Calu3 (cell line): ENCODE measurements around the gene PAXIP1. TPM values are rescaled to one million over a fixed set of nuclear protein-coding genes. Genes with fewer than 3 reads are reported as not detected.

ENCODE experiments used
- Bru-seq: library from RNA; stranded (reverse); fragments of 400-500 nt; gene quantifications from one replicate; lab custom pipeline; 2021; lab: Mats Ljungman, UMichigan
- BruChase-seq, 2 experiments: library from RNA; stranded (reverse); fragments of 400-500 nt; gene quantifications; one replicate each; lab custom pipeline; 2021; lab: Mats Ljungman, UMichigan
- BruUV-seq: library from RNA; stranded (reverse); fragments of 400-500 nt; replicated peaks from 2 replicates; lab custom pipeline; 2021; lab: Mats Ljungman, UMichigan
- CTCF ChIA-PET: fragments of 300-600 bp; sonication (Branson Sonifier 250); formaldehyde crosslinking; loops from one replicate; lab custom pipeline; 2022; ENCODE audit warnings: antibody characterized with exemption; lab: Charles Lee
- DNase-seq: peaks from one replicate; pipeline ENCODE4 v3.0.0; 2022
- H3K27ac Mint-ChIP-seq: one replicate; pipeline ENCODE4 v1.8.0; 2022; ENCODE audit warnings: mixed read lengths; ENCODE audit not compliant: unreplicated experiment
- H3K27me3 Mint-ChIP-seq: one replicate; pipeline ENCODE4 v1.8.0; 2022; ENCODE audit warnings: mixed read lengths; ENCODE audit not compliant: unreplicated experiment
- H3K36me3 Mint-ChIP-seq: one replicate; pipeline ENCODE4 v1.8.0; 2022; ENCODE audit warnings: mild to moderate bottlenecking, moderate library complexity, mixed read lengths; ENCODE audit not compliant: insufficient read depth, unreplicated experiment
- H3K4me1 Mint-ChIP-seq: one replicate; pipeline ENCODE4 v1.8.0; 2022; ENCODE audit warnings: mild to moderate bottlenecking, low read depth, mixed read lengths; ENCODE audit not compliant: unreplicated experiment
- H3K4me3 Mint-ChIP-seq: one replicate; pipeline ENCODE4 v1.8.0; 2022; ENCODE audit warnings: mild to moderate bottlenecking, low read depth, moderate library complexity, mixed read lengths; ENCODE audit not compliant: unreplicated experiment
- H3K9me3 Mint-ChIP-seq: one replicate; pipeline ENCODE4 v1.8.0; 2022; ENCODE audit warnings: low read depth, mixed read lengths; ENCODE audit not compliant: unreplicated experiment
- intact Hi-C: fragments of 100-400 bp; cut with micrococcal nuclease; formaldehyde crosslinking; loops from one replicate; pipeline ENCODE4 v1.10.0; 2022; ENCODE audit not compliant: unreplicated experiment
- long read RNA-seq: library from polyadenylated mRNA; stranded (forward); transcript quantifications from one replicate; pipeline ENCODE4 v2.0.0, GENCODE V29; 2022
- total RNA-seq: library from RNA; stranded (reverse); gene quantifications from 2 replicates; pipeline ENCODE4 v1.2.3, GENCODE V29; 2022
- TF ChIP-seq, protein P1 (sequence below): fragments of 200-600 bp; IDR thresholded peaks from one replicate; pipeline ENCODE4 v1.8.0; 2022; ENCODE audit warnings: antibody characterized with exemption; ENCODE audit not compliant: unreplicated experiment

PAXIP1 gene, protein sequence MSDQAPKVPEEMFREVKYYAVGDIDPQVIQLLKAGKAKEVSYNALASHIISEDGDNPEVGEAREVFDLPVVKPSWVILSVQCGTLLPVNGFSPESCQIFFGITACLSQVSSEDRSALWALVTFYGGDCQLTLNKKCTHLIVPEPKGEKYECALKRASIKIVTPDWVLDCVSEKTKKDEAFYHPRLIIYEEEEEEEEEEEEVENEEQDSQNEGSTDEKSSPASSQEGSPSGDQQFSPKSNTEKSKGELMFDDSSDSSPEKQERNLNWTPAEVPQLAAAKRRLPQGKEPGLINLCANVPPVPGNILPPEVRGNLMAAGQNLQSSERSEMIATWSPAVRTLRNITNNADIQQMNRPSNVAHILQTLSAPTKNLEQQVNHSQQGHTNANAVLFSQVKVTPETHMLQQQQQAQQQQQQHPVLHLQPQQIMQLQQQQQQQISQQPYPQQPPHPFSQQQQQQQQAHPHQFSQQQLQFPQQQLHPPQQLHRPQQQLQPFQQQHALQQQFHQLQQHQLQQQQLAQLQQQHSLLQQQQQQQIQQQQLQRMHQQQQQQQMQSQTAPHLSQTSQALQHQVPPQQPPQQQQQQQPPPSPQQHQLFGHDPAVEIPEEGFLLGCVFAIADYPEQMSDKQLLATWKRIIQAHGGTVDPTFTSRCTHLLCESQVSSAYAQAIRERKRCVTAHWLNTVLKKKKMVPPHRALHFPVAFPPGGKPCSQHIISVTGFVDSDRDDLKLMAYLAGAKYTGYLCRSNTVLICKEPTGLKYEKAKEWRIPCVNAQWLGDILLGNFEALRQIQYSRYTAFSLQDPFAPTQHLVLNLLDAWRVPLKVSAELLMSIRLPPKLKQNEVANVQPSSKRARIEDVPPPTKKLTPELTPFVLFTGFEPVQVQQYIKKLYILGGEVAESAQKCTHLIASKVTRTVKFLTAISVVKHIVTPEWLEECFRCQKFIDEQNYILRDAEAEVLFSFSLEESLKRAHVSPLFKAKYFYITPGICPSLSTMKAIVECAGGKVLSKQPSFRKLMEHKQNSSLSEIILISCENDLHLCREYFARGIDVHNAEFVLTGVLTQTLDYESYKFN
- total RNA-seq: 23.1 and 24.3 TPM in 2 replicates
- Bru-seq, nascent RNA: percentile 80 among the genes with signal in this experiment
- percentile 73 among the genes with signal in this experiment for BruChase-seq, experiment 1, labeled RNA remaining after a 6-hour chase
- percentile 78 among the genes with signal in this experiment for BruChase-seq, experiment 2, labeled RNA remaining after a 2-hour chase
- long read RNA-seq, partial matches to known transcripts: 0 of 4 reads
- long read RNA-seq, other reads (novel, unspliced or antisense): 2 of 4 reads

DNA sequence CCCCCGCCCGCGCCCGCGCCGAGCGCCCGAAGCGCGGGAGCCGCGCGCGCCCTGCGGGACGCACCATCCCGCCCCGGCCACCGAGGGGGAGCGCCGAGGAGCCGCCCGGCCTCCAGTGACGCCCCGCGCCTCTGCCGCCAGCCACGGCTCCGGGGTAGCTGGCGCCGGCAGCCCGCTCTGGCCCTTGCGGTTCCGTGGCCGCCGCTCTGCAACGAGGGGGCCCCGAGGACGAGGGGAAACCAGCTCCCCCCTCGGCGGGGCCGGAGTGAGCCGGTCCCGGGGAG lies at the start of gene PAXIP1:
Gene PAXIP1, minus strand, starts transcription at position 33 of the 284 bp plus-strand sequence. CDS start 195 bp downstream, outside the sequence.
- Mint-ChIP-seq H3K9me3 (no peaks in the 10 kb centered on the region), H3K4me1 (no peaks in the 10 kb centered on the region), H3K4me3 (peak within 1 kb of the TSS; percentile 78), H3K36me3 (peaks cover 32% of the 10 kb centered on the region), H3K27me3 (no peaks in the 10 kb centered on the region), H3K27ac (peak within 1 kb of the TSS; percentile 88)
- CTCF ChIA-PET: interaction anchor here (0.7 to 1.0 kb wide), 2 partner anchors 76 to 342 kb away, joined by 3 read pairs; no protein-coding TSS in a partner anchor
- intact Hi-C loops: loop anchor here (5.0 kb wide), 2 partner anchors 189 to 344 kb away; no protein-coding TSS in a partner anchor
- no TSS peak for BruUV-seq
- TF ChIP-seq, protein P1, sequence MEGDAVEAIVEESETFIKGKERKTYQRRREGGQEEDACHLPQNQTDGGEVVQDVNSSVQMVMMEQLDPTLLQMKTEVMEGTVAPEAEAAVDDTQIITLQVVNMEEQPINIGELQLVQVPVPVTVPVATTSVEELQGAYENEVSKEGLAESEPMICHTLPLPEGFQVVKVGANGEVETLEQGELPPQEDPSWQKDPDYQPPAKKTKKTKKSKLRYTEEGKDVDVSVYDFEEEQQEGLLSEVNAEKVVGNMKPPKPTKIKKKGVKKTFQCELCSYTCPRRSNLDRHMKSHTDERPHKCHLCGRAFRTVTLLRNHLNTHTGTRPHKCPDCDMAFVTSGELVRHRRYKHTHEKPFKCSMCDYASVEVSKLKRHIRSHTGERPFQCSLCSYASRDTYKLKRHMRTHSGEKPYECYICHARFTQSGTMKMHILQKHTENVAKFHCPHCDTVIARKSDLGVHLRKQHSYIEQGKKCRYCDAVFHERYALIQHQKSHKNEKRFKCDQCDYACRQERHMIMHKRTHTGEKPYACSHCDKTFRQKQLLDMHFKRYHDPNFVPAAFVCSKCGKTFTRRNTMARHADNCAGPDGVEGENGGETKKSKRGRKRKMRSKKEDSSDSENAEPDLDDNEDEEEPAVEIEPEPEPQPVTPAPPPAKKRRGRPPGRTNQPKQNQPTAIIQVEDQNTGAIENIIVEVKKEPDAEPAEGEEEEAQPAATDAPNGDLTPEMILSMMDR: no peak
- DNase-seq: peak; percentile 73

DNA sequence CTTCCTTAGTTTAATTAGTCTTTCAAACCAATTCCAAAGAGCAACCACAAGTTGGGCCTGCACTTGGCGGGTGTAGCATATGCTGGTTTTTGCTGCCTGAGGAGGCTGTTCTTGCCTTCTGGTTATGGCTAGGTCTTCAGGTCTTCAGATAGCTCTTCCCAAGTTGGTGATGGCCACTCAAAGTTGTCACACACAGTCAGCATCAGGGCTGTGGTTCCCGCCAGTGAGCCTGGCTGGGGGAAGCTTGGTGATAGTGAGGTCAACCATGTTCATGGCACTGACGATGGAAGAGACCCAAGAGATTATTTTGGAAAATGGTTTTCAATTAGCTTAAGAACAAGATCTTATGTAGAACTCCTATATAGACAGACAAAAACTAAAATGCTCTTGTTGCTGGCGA lies 48.4 kb upstream of the PAXIP1 start:
- peaks cover 61% of the 10 kb centered on the region for H3K27me3 Mint-ChIP-seq
- no peak for DNase-seq
- no TSS peak for BruUV-seq
- CTCF ChIA-PET: no interaction called here
- TF ChIP-seq, protein P1: no peak
- H3K27ac Mint-ChIP-seq: no peak overlapping the region
- no peaks in the 10 kb centered on the region for H3K9me3 Mint-ChIP-seq
- intact Hi-C loops: no loop called here
- no peaks in the 10 kb centered on the region for H3K36me3 Mint-ChIP-seq
- H3K4me3 Mint-ChIP-seq: no peak overlapping the region
- no peaks in the 10 kb centered on the region for H3K4me1 Mint-ChIP-seq

DNA sequence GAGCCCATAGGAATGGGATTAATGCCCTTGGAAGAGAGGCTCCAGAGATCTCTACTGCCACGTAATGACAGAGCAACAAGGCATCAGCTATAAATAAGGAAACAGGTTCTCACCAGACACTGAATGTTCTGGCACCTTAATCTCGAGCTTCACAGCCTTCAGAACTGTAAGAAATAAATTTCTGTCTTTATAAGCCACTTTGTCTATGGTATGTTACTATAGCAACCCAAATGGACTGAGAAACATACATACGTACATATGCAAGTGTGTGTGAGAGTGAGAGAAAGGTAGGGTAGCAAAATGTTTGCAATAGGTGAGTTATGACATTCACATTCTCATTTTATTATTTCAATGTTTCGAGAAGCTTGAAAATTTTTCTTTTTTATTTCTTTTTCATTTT lies 45.1 kb upstream of the PAXIP1 start:
- CTCF ChIA-PET: no interaction called here
- H3K27me3 Mint-ChIP-seq: peaks cover 51% of the 10 kb centered on the region
- BruUV-seq: no TSS peak
- H3K27ac Mint-ChIP-seq: no peak overlapping the region
- H3K9me3 Mint-ChIP-seq: no peaks in the 10 kb centered on the region
- no peaks in the 10 kb centered on the region for H3K4me1 Mint-ChIP-seq
- H3K36me3 Mint-ChIP-seq: no peaks in the 10 kb centered on the region
- TF ChIP-seq, protein P1: no peak
- intact Hi-C loops: no loop called here
- no peak for DNase-seq
- no peak overlapping the region for H3K4me3 Mint-ChIP-seq

DNA sequence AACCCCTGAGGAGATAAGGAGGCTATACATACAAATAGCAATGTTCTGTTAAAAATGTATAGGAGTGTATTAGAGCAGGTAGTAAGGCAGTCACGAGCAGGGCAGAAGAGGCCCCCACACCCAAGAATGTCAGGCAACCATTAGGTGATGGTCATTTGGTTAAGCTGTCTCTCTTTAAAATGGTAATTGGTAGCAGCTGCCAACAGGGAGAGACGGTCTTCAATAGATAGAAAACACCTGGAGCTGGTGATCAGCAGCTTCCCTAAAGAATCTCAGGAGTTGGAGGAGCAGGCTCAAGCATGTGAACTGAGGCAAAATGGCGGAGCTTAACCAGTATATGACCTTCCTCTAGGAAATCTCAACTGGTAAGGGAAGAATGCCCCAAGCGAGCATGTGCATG lies 40.8 kb upstream of the PAXIP1 start:
- DNase-seq: no peak
- H3K9me3 Mint-ChIP-seq: peaks cover 2% of the 10 kb centered on the region
- CTCF ChIA-PET: interaction anchor here (1.2 kb wide), 1 partner anchor 48 kb away, joined by 3 read pairs; no protein-coding TSS in a partner anchor
- H3K4me3 Mint-ChIP-seq: no peak overlapping the region
- peaks cover 65% of the 10 kb centered on the region for H3K27me3 Mint-ChIP-seq
- intact Hi-C loops: no loop called here
- no peaks in the 10 kb centered on the region for H3K36me3 Mint-ChIP-seq
- TF ChIP-seq, protein P1: no peak
- BruUV-seq: no TSS peak
- no peak overlapping the region for H3K27ac Mint-ChIP-seq
- no peaks in the 10 kb centered on the region for H3K4me1 Mint-ChIP-seq
